Measurements from ENCODE around the gene CREB3L1. TPM values are rescaled to one million over a fixed set of nuclear protein-coding genes. Genes with fewer than 3 reads are reported as not detected.

Gene CREB3L1
- total RNA-seq, 4 donors from 2014 or later: 0.81 to 5.2 (median 1.7) TPM

DNA sequence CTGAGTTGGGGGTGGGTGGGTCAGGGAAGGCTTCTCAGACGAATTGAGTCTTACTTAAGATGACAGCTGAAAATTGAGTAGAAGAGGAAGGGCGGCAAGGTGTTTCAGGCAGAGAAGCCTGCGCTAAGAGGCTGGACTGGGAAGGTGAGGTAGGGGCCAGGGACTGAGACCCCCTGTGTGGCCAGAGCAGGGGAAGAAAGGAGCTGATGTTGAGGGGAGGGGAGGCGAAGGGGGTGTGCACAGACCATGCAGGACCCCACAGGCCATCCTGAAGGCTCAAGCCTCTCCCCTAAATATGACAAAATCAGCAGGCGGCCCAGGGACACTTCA, 40.6 kb upstream of the CREB3L1 start:
- no peak for ATAC-seq
- TF ChIP-seq POLR2A (IDR thresholded peaks at IDR 0.05) (no peak), EP300 (IDR thresholded peaks at IDR 0.05) (no peak), POLR2AphosphoS5 (IDR thresholded peaks at IDR 0.05) (no peak)
- TF ChIP-seq, protein P1, sequence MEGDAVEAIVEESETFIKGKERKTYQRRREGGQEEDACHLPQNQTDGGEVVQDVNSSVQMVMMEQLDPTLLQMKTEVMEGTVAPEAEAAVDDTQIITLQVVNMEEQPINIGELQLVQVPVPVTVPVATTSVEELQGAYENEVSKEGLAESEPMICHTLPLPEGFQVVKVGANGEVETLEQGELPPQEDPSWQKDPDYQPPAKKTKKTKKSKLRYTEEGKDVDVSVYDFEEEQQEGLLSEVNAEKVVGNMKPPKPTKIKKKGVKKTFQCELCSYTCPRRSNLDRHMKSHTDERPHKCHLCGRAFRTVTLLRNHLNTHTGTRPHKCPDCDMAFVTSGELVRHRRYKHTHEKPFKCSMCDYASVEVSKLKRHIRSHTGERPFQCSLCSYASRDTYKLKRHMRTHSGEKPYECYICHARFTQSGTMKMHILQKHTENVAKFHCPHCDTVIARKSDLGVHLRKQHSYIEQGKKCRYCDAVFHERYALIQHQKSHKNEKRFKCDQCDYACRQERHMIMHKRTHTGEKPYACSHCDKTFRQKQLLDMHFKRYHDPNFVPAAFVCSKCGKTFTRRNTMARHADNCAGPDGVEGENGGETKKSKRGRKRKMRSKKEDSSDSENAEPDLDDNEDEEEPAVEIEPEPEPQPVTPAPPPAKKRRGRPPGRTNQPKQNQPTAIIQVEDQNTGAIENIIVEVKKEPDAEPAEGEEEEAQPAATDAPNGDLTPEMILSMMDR (IDR thresholded peaks at IDR 0.05): no peak
- Histone ChIP-seq H3K4me3 (no peak overlapping the region), H3K27me3 (peaks cover 4% of the 10 kb centered on the region), H3K27ac (peak overlapping the region in 2 of 4 donors; percentile 90 to 91), H3K36me3 (no peaks in the 10 kb centered on the region), H3K4me1 (peaks cover 0 to 37% (median 22%) of the 10 kb centered on the region in 3 donors), H3K9me3 (no peaks in the 10 kb centered on the region)
- 62 to 66% methylated on average over 4 to 5 of the region's 5 CpGs for WGBS, 2 donors (ENCODE audit: low coverage in 1 of 2)

DNA sequence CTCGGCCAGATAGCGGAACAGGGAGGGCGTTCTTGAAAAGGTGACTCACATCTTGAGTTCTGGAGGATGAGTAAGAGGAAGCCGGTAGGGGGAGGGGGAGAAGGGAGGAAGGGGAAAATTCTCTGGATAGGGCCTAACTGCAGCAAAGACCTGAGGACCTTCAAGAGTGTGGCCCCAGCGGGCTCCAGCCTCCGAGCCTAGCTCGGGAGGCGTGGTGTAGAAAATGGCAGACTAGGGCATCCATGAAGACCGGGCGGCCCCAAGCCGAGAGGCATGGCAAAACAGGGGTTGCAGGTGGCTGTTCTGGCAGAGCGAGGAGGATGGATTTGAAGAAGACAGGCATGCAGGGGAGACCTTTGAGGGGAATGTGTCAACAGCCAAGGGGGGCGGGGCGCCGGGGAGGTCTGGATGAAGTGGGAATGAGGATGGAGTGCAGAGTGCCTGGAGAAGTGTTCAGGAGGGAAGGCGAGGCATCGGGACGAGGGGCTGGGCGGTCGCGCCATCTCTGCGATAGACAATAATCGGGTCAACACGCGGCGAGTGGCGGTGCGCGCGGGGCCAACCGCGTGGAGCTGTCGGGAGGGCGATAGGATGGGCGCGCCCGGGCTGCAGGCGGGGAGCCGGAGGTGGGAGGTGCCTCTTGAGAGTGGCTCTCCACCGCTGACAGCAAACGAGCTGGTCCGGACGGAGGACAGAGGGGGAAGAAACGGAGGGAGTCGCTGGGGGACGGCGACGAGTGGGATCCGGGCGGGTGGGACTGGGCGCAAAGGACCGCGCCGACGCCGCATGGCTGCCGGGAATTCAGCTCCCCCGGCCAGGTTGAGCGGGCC, 40.0 kb upstream of the CREB3L1 start:
- Histone ChIP-seq H3K27me3 (peaks cover 4% of the 10 kb centered on the region), H3K4me1 (peaks cover 0 to 42% (median 23%) of the 10 kb centered on the region in 3 donors), H3K36me3 (no peaks in the 10 kb centered on the region), H3K4me3 (peak overlapping the region; percentile 32 to 65), H3K27ac (peak overlapping the region in 3 of 4 donors; percentile 88 to 91 (median 90)), H3K9me3 (no peaks in the 10 kb centered on the region)
- peak; percentile 51 for ATAC-seq
- peak; percentile 42 for TF ChIP-seq POLR2AphosphoS5 (IDR thresholded peaks at IDR 0.05)
- no peak for TF ChIP-seq POLR2A (IDR thresholded peaks at IDR 0.05)
- 5 to 11% methylated on average over 26 to 38 of the region's 59 CpGs for WGBS, 2 donors (ENCODE audit: low coverage in 1 of 2)

DNA sequence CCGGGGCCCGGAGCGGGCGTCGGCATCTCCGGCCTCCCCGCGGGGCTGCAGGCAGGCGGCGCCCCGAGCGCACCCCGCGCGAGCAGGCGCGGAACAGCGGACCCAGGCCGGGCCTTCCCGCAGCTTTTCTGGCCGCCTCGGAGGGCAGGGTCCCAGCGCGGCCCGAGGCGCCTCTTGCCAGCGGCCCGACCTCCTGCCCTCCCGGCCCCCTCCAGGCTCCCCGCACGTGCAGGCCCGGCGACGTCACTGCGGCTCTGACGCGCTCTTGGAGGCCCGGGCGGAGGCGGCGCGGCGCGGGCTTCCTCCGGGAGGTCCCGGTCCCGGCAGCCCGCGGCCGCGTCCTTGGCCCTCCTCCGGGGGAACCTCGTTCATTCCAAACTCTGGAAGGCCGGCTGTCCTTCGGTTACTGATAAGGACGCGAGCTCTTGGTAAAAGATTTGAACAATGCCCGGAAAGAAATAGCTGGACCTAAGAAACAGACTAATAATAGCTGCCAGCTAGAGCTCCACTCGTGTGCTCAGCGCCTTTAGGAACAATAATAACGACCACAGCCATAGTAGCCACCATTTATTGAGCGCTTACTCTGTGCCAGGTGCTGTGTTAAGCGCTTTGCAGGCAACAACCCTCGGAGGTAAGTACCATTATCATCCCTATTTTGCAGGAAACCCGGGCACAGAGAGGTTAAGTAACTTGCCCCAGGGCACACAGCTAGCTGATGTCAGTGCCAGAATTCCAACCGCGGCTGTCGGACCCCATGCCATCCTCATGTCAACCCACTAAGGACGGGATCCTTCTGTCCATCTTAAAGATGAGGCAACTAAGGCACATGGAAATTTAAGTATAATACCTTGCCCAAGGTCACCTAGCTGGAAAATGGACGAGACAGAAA, 39.1 kb upstream of the CREB3L1 start:
- H3K27ac ChIP-seq: peak overlapping the region in 3 of 4 donors; percentile 88 to 91 (median 90)
- TF ChIP-seq, protein P1 (IDR thresholded peaks at IDR 0.05): peak in 3 of 4 experiments; percentile 33 to 56 (median 44)
- TF ChIP-seq EP300 (IDR thresholded peaks at IDR 0.05): no peak
- TF ChIP-seq POLR2A (IDR thresholded peaks at IDR 0.05): no peak
- TF ChIP-seq POLR2AphosphoS5 (IDR thresholded peaks at IDR 0.05): no peak
- 6 to 16% methylated on average over 5 to 12 of the region's 70 CpGs for WGBS, 2 donors (ENCODE audit: low coverage in 1 of 2)

DNA sequence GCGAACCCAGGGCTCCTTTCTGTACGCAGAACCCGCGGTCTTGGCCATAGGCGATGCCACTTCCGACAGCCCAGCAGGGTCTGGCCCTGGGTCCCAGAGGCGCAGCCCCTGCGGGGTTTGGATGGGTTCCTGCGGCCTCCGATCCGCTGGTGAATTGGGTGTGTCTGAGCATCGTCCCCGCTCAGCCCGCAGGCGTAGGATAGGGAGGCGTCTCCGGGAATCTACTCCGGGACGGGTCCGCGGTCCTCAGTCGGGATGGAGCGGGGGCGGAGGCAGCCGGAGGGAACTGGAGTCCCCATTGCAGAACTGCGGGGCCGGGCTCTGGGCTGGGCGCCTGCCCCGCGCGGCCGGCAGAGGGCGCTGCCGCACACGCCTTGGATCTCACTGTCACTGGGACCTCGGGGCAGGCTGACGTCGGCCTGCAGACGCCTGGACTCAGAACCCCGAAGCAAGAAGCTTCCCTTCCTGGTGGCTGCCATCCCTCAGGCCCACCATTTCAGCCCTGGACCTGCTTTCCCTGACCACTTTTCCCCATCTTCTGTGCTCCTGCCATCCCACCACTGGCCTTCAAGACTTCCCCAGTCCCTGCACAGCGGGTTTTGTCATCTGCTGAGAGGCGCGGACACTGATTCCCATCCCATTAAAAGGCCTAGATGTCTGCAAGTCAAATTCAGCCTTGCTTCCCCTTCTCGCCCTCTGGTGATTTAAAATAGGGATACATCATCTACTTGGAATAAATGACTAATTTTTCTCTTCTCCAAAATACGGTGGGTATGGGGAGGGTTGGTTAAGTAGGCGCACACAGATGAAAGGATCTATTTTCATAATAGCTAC, 38.3 kb upstream of the CREB3L1 start:
- H3K4me3 ChIP-seq: peak overlapping the region in 1 of 2 donors; percentile 65
- H3K27ac ChIP-seq: peak overlapping the region; percentile 61 to 91 (median 89)
- no peak for TF ChIP-seq POLR2A (IDR thresholded peaks at IDR 0.05)
- TF ChIP-seq EP300 (IDR thresholded peaks at IDR 0.05): no peak
- TF ChIP-seq, protein P1 (IDR thresholded peaks at IDR 0.05): peak; percentile 99 to 100 (median 99)
- peak; percentile 31 for TF ChIP-seq POLR2AphosphoS5 (IDR thresholded peaks at IDR 0.05)
- no peaks in the 10 kb centered on the region for H3K36me3 ChIP-seq
- no peaks in the 10 kb centered on the region for H3K9me3 ChIP-seq
- peak; percentile 78 for ATAC-seq
- peaks cover 2% of the 10 kb centered on the region for H3K27me3 ChIP-seq
- 30 to 55% methylated on average over 2 to 6 of the region's 46 CpGs for WGBS, 2 donors (ENCODE audit: low coverage in 1 of 2)
- H3K4me1 ChIP-seq: peaks cover 0 to 58% (median 29%) of the 10 kb centered on the region in 3 donors

More for the DNA sequence above, 39.1 kb upstream of the CREB3L1 start:
- Histone ChIP-seq H3K27me3 (peaks cover 4% of the 10 kb centered on the region), H3K36me3 (no peaks in the 10 kb centered on the region), H3K4me3 (peak overlapping the region; percentile 32 to 65), H3K9me3 (no peaks in the 10 kb centered on the region), H3K4me1 (peaks cover 0 to 51% (median 29%) of the 10 kb centered on the region in 3 donors)
- peak; percentile 67 for ATAC-seq

Measured in gastroesophageal sphincter (tissue), 4 donors.